NCI-H1092 treated with DMSO at 0.1 percent for 48 hours (cell line): ENCODE results near the gene PQBP1.
"Not testable (repeated sequence)": the region's sequence is repeated elsewhere in the genome, so short reads cannot be mapped to it uniquely, and the experiment has no call there.

ENCODE experiments used
- DNase-seq: peaks from one replicate; lab custom pipeline; 2025; lab: John Stamatoyannopoulos, UW

PQBP1 gene

GRCh38 chrX:48897625-48898306 is at the start of gene PQBP1, which contains the start of gene TIMM17B:
TSS of gene PQBP1 (plus strand) at chrX:48897930. CDS start at chrX:48898510, 580 bp downstream.
TSS of gene TIMM17B (minus strand) at chrX:48897768. CDS start at chrX:48897749, 19 bp downstream.
- peak; percentile 98 for DNase-seq

- no peak for DNase-seq
These were observed 48.9 kb upstream of the PQBP1 start for GRCh38 chrX:48848847-48849246.

GRCh38 chrX:48852857-48853256 is 44.9 kb upstream of the PQBP1 start:
- DNase-seq: no peak

DNA sequence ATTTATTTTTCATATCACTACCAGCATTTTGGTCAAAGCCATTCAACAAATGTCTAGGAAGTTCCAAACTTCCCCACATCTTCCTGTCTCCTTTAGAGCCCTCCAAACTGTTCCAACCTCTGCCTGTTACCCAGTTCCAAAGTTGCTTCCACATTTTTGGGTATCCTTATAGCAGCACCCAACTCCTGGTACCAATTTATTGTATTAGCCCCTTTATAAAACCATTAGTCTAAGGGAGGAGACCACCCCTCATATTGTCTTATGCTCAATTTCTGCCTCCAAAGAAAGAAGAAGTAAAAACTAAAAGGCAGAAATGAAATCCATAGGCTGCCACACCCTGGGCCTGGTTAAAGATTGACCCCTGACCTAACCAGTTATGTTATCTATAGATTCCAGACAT is 44.2 kb upstream of the PQBP1 start:
- not testable (repeated sequence) for DNase-seq

- not testable (repeated sequence) for DNase-seq
These were observed 43.5 kb upstream of the PQBP1 start for GRCh38 chrX:48854121-48854804.

DNA sequence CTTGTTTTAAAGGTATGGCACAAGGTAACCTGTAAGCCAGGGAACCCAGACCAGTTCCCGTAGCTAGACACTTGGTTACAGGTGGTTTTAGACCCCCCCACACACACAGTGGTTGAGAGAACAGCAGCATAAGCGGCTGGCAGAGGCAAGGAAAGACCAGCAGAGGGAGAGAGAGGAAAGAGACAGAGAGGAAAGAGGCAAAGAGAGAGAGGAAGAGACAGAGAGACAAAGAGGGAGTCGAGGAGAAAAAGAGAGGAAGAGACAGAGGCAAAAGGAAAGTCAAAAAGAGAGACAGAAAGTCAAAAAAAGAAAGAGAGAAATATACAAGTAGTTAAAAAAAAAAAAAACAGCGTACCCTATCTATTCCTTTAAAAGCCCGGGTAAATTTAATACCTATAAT is 42.8 kb upstream of the PQBP1 start:
- peak; percentile 17 for DNase-seq

- DNase-seq: no peak
These were observed 33.5 kb upstream of the PQBP1 start for GRCh38 chrX:48864210-48864609.

GRCh38 chrX:48872017-48872416 is 25.7 kb upstream of the PQBP1 start:
- not testable (repeated sequence) for DNase-seq

GRCh38 chrX:48876944-48877343 is 20.8 kb upstream of the PQBP1 start:
- DNase-seq: not testable (repeated sequence)

DNA sequence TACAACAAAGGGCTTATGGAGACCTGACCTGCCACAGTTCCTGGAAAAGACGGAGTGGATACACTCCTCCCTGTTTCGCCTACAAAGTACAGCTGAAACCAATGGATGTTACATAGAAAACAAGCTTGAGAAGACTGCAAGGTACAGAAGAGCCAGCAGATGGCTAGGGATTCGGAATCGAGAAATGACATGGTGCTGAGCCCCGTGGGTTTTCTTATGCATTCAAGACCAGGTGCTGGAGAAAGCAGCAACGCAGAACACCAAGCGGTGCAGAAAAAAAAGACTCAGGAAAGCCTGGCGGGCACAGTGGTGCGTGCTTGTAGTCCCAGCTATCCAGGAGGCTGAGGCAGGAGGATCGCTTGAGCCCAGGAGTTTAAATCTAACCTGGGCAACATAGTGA is 14.0 kb upstream of the PQBP1 start:
- DNase-seq: no peak

GRCh38 chrX:48886586-48886985 is 11.1 kb upstream of the PQBP1 start:
- not testable (repeated sequence) for DNase-seq

DNA sequence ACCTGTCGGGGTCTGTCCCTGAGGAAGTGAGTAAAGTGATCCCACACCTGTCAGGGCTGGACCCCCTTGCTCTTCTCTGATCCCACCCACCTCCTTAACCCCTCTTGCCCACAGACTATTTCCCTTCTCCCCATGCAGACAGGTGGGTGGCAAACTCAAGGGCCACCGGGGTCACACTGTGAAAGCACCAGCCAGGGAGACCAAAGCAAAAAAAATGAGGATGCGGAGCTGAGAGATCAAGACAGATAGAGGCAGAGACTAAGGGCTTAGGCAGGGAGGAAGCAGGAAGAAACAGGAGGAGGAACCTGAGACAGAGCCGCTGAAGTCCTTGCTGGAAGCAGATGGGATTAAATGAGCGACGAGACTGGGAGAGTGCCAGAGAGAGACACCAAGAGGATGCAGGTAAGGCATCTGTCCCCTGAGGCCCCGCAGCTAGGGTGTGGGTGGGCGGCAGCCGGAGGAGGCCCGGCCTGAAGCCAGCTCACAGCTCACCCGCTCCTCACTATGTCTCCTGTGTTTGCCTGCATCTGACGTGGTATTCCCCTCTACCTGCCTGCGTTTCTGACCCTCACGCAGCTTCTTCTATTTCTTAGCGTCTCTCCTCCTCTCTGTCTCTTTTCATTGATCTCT is 7.3 kb upstream of the PQBP1 start:
- DNase-seq: peak; percentile 36

DNA sequence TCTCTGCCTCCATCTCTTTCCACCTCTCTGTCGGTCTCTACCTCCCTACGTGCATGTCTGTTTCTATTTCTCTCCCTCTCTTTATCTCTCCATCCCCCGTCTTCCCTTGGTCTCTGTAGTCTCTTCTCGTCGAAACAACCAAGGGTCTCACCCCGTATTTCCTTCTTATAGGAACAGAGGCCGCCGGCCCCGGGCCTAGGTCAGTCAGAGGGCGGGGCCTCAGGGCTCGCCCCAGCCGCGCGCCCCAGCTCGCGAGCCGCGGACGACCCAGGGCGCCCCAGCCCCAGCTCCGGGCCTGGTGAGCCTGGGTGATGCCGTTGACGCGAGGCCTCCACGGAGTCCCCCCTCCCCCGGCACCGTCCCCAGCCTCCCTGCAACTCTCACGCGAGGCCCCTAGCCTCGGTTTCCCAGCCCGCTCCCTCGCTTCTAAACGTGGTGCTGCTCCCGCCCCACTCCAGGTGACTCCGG is 6.8 kb upstream of the PQBP1 start:
- peak; percentile 36 for DNase-seq

GRCh38 chrX:48891402-48892288 is 6.1 kb upstream of the PQBP1 start:
- peak; percentile 80 for DNase-seq

- no peak for DNase-seq
These were observed 4.8 kb upstream of the PQBP1 start for GRCh38 chrX:48892896-48893295.

GRCh38 chrX:48893556-48894348 is 4.0 kb upstream of the PQBP1 start:
- DNase-seq: no peak

DNA sequence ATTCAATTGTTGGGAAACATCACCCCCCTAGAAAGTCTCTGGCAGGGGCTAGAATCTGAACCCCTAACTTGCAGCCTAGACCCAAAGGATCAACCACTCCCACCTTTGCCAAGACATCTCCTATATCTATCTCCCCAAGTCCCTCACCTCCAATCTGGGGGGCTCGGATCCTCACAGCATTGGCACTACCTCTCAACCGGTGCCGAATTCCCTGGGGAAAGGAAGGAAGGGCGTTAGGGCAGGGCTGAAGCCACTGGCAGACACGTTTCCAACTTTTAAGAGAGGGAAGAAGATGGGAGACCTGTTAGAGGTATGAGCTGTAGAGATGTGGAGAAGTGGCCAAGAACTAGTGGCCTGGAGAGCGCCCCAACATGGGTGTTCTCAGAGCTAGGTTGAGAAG is 2.8 kb upstream of the PQBP1 start:
- no peak for DNase-seq

DNA sequence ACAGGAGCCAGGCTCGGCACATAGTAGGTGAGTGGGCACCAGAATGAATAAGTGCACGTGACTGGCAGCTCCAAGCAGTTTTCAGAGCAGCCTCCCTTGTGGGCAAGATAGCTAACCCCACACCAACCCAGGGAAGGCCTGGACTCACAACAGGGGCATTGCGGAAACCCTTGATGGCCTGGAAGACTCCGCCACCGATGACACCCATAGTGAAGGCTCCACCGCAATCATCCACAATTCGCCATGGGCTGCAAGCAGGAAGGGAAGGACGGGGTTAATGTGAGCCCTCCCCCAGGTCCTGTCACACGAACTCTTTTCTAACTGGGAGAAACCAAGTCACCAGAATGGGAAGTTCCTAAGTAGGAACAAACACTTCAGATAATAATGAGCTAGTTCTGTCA is 1.1 kb upstream of the PQBP1 start:
- DNase-seq: no peak

GRCh38 chrX:48897157-48897624 is 539 bp upstream of the PQBP1 start:
- peak; percentile 84 for DNase-seq

DNA sequence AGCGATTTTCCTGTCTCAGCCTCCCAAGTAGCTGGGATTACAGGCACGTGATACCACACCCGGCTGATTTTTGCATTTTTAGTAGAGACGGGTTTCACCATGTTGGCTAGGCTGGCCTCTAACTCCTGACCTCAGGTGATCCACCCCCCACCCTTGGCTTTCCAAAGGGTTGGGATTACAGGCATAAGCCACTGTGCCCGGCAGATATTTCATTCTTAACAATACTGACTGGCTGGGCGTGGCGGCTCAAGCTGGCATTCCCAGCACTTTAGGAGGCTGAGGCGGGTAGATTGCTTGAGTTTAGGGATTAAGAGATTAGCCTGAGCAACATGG is 1.3 kb downstream of the PQBP1 start:
- DNase-seq: no peak

- no peak for DNase-seq
These were observed 3.3 kb downstream of the PQBP1 start for GRCh38 chrX:48901069-48901468.
